ENCODE results near the gene PCSK9. TPM values are rescaled to one million over a fixed set of nuclear protein-coding genes. Genes with fewer than 3 reads are reported as not detected.

The PCSK9 gene
- total and polyA plus RNA-seq, 2 experiments from 2014 or later = 77.6 to 327 TPM

DNA sequence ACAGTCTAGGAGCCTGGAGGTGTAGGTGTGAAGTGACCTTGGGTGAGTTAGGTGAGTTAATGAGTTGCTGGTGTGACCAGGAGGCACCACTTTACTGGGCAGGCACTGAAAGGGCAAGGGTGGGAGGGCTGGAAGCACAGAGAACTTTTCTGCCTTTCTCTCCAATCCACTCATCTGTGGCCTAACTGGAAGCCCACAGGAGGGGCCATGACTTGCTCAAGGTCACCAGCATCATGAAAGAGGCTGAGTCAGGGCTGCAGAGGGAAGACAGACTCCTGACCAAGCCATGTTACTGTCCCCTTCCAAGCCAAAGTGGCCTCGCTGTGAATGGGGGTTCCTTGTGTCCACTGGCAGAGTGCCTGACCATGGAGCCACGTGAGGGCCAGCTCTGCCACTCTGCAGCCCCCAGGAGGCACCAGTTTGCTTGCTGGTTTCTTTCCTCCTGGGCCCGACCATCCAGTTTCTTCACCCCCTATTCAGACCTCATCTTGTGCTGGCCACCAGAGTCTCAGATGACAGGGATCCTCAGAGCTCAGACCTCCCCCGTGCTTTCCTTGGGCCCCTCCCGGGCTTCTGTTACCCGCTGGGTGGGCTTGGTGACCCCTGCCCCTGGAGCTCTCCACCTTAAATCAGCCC lies 44.9 kb upstream of the PCSK9 start:
- Histone ChIP-seq H3K9me2 (ENCODE audit: insufficient read depth) (no peaks in the 10 kb centered on the region), H3K4me2 (peak overlapping the region; percentile 72), H3F3A (replicated peaks; ENCODE audit: low read depth) (peaks cover 3% of the 10 kb centered on the region; the same call in 1 of the 2 replicates), H3K4me3 (no peak overlapping the region; the same call in 1 of the 2 replicates), H2AFZ (no peak overlapping the region), H4K20me1 (replicated peaks; ENCODE audit: insufficient read depth) (no peaks in the 10 kb centered on the region; the same call in 1 of the 2 replicates), H3K27me3 (ENCODE audit: insufficient read depth) (peaks cover 29% of the 10 kb centered on the region), H3K4me1 (ENCODE audit: insufficient read depth) (peaks cover 37% of the 10 kb centered on the region), H3K36me3 (ENCODE audit: insufficient read depth) (no peaks in the 10 kb centered on the region), H3K79me2 (replicated peaks; ENCODE audit: insufficient read depth) (no peaks in the 10 kb centered on the region), H3K27ac (ENCODE audit: low read depth) (peak overlapping the region; percentile 79; the same call in 1 of the 2 replicates)
- Mint-ChIP-seq H3K4me1 (peaks cover 40% of the 10 kb centered on the region), H3K36me3 (ENCODE audit: low read depth) (no peaks in the 10 kb centered on the region), H3K4me3 (peak overlapping the region; percentile 28; the same call in 1 of the 3 replicates), H3K27me3 (ENCODE audit: insufficient read depth, low read depth, poor library complexity) (peaks cover 42% of the 10 kb centered on the region), H3K9me3 (no peaks in the 10 kb centered on the region; the same call in 2 of the 3 replicates), H3K27ac (0 out of 2 replicates have a peak overlapping the region, but pooled peaks have one; percentile 6)
- ATAC-seq (no peak), DNase-seq (ENCODE audit: low spot score) (peak; percentile 27)
- TF ChIP-seq, protein P1, sequence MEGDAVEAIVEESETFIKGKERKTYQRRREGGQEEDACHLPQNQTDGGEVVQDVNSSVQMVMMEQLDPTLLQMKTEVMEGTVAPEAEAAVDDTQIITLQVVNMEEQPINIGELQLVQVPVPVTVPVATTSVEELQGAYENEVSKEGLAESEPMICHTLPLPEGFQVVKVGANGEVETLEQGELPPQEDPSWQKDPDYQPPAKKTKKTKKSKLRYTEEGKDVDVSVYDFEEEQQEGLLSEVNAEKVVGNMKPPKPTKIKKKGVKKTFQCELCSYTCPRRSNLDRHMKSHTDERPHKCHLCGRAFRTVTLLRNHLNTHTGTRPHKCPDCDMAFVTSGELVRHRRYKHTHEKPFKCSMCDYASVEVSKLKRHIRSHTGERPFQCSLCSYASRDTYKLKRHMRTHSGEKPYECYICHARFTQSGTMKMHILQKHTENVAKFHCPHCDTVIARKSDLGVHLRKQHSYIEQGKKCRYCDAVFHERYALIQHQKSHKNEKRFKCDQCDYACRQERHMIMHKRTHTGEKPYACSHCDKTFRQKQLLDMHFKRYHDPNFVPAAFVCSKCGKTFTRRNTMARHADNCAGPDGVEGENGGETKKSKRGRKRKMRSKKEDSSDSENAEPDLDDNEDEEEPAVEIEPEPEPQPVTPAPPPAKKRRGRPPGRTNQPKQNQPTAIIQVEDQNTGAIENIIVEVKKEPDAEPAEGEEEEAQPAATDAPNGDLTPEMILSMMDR (conservative IDR thresholded peaks at IDR 0.05; ENCODE audit: low read depth in 2 of 2) = no peak
- TF ChIP-seq, protein P2, sequence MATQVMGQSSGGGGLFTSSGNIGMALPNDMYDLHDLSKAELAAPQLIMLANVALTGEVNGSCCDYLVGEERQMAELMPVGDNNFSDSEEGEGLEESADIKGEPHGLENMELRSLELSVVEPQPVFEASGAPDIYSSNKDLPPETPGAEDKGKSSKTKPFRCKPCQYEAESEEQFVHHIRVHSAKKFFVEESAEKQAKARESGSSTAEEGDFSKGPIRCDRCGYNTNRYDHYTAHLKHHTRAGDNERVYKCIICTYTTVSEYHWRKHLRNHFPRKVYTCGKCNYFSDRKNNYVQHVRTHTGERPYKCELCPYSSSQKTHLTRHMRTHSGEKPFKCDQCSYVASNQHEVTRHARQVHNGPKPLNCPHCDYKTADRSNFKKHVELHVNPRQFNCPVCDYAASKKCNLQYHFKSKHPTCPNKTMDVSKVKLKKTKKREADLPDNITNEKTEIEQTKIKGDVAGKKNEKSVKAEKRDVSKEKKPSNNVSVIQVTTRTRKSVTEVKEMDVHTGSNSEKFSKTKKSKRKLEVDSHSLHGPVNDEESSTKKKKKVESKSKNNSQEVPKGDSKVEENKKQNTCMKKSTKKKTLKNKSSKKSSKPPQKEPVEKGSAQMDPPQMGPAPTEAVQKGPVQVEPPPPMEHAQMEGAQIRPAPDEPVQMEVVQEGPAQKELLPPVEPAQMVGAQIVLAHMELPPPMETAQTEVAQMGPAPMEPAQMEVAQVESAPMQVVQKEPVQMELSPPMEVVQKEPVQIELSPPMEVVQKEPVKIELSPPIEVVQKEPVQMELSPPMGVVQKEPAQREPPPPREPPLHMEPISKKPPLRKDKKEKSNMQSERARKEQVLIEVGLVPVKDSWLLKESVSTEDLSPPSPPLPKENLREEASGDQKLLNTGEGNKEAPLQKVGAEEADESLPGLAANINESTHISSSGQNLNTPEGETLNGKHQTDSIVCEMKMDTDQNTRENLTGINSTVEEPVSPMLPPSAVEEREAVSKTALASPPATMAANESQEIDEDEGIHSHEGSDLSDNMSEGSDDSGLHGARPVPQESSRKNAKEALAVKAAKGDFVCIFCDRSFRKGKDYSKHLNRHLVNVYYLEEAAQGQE (IDR thresholded peaks at IDR 0.05; ENCODE audit: unreplicated experiment) = no peak
- TF ChIP-seq, protein P3, sequence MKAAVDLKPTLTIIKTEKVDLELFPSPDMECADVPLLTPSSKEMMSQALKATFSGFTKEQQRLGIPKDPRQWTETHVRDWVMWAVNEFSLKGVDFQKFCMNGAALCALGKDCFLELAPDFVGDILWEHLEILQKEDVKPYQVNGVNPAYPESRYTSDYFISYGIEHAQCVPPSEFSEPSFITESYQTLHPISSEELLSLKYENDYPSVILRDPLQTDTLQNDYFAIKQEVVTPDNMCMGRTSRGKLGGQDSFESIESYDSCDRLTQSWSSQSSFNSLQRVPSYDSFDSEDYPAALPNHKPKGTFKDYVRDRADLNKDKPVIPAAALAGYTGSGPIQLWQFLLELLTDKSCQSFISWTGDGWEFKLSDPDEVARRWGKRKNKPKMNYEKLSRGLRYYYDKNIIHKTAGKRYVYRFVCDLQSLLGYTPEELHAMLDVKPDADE (IDR thresholded peaks at IDR 0.05) = no peak
- TF ChIP-seq JUNB (IDR thresholded peaks at IDR 0.05; ENCODE audit: unreplicated experiment) (no peak), EZH2 (IDR thresholded peaks at IDR 0.05; ENCODE audit: low read depth, unreplicated experiment) (no peak), CREB1 (CRISPR knock-in tag; IDR thresholded peaks at IDR 0.05; ENCODE audit: low read depth) (no peak), ZNF331 (CRISPR knock-in tag; IDR thresholded peaks at IDR 0.05; ENCODE audit: low read depth) (no peak), ZNF114 (CRISPR knock-in tag; IDR thresholded peaks at IDR 0.05) (no peak), NANOG (IDR thresholded peaks at IDR 0.05; ENCODE audit: borderline replicate concordance) (no peak), STAT1 (IDR thresholded peaks at IDR 0.05; ENCODE audit: unreplicated experiment) (no peak), EZH2phosphoT487 (IDR thresholded peaks at IDR 0.05; ENCODE audit: unreplicated experiment) (no peak), POLR2AphosphoS5 (IDR thresholded peaks at IDR 0.05; ENCODE audit: low read depth) (no peak)
- TF ChIP-seq, protein P4, sequence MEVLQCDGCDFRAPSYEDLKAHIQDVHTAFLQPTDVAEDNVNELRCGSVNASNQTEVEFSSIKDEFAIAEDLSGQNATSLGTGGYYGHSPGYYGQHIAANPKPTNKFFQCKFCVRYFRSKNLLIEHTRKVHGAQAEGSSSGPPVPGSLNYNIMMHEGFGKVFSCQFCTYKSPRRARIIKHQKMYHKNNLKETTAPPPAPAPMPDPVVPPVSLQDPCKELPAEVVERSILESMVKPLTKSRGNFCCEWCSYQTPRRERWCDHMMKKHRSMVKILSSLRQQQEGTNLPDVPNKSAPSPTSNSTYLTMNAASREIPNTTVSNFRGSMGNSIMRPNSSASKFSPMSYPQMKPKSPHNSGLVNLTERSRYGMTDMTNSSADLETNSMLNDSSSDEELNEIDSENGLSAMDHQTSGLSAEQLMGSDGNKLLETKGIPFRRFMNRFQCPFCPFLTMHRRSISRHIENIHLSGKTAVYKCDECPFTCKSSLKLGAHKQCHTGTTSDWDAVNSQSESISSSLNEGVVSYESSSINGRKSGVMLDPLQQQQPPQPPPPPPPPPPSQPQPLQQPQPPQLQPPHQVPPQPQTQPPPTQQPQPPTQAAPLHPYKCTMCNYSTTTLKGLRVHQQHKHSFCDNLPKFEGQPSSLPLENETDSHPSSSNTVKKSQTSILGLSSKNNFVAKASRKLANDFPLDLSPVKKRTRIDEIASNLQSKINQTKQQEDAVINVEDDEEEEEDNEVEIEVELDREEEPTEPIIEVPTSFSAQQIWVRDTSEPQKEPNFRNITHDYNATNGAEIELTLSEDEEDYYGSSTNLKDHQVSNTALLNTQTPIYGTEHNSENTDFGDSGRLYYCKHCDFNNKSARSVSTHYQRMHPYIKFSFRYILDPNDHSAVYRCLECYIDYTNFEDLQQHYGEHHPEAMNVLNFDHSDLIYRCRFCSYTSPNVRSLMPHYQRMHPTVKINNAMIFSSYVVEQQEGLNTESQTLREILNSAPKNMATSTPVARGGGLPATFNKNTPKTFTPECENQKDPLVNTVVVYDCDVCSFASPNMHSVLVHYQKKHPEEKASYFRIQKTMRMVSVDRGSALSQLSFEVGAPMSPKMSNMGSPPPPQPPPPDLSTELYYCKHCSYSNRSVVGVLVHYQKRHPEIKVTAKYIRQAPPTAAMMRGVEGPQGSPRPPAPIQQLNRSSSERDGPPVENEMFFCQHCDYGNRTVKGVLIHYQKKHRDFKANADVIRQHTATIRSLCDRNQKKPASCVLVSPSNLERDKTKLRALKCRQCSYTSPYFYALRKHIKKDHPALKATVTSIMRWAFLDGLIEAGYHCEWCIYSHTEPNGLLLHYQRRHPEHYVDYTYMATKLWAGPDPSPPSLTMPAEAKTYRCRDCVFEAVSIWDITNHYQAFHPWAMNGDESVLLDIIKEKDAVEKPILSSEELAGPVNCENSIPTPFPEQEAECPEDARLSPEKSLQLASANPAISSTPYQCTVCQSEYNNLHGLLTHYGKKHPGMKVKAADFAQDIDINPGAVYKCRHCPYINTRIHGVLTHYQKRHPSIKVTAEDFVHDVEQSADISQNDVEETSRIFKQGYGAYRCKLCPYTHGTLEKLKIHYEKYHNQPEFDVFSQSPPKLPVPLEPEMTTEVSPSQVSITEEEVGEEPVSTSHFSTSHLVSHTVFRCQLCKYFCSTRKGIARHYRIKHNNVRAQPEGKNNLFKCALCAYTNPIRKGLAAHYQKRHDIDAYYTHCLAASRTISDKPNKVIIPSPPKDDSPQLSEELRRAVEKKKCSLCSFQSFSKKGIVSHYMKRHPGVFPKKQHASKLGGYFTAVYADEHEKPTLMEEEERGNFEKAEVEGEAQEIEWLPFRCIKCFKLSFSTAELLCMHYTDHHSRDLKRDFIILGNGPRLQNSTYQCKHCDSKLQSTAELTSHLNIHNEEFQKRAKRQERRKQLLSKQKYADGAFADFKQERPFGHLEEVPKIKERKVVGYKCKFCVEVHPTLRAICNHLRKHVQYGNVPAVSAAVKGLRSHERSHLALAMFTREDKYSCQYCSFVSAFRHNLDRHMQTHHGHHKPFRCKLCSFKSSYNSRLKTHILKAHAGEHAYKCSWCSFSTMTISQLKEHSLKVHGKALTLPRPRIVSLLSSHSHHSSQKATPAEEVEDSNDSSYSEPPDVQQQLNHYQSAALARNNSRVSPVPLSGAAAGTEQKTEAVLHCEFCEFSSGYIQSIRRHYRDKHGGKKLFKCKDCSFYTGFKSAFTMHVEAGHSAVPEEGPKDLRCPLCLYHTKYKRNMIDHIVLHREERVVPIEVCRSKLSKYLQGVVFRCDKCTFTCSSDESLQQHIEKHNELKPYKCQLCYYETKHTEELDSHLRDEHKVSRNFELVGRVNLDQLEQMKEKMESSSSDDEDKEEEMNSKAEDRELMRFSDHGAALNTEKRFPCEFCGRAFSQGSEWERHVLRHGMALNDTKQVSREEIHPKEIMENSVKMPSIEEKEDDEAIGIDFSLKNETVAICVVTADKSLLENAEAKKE (CRISPR knock-in tag; IDR thresholded peaks at IDR 0.05) = no peak
